Uterus (tissue), 2 donors: ENCODE data around the gene SLC26A1.

ENCODE experiments used
- POLR2A ChIP-seq, 2 donors: fragments of 450-650 bp; IDR thresholded peaks; one replicate each; pipeline ENCODE4 v1.6.1; 2016; ENCODE audit warnings: antibody characterized with exemption in 2 of 2, mild to moderate bottlenecking in 1 of 2, moderate library complexity in 1 of 2
- TF ChIP-seq, protein P1 (sequence below), 4 experiments: fragments of 200-600 bp in 2 of 4; fragments of 450-650 bp in 2 of 4; sonication (generic) in 2 of 4; IDR thresholded peaks; one replicate each; pipeline ENCODE4 v1.5.1; 2016 to 2019; ENCODE audit warnings: antibody characterized with exemption in 4 of 4, mild to moderate bottlenecking in 2 of 4, moderate library complexity in 1 of 4

DNA sequence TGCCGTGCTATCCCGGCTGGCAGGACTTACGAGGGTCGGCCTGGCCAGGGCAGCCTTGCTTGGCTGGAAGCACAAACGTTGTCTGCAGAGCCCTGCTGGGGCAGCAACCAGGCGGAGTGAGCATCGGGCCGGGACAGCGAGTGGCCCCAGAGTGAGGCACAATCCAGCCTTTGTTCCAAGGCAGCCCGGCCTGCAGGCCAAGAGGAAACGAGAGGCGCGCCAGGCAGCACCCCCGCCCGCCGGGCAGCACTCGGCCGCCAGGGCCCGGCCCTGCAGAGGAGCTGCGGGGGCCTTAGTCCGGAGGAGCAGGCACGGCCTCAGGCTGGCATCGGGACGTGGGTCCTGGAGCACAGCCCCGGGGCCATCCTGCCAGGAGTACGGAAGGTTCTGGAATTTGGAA is 42.3 kb upstream of the SLC26A1 start:
- TF ChIP-seq, protein P1, sequence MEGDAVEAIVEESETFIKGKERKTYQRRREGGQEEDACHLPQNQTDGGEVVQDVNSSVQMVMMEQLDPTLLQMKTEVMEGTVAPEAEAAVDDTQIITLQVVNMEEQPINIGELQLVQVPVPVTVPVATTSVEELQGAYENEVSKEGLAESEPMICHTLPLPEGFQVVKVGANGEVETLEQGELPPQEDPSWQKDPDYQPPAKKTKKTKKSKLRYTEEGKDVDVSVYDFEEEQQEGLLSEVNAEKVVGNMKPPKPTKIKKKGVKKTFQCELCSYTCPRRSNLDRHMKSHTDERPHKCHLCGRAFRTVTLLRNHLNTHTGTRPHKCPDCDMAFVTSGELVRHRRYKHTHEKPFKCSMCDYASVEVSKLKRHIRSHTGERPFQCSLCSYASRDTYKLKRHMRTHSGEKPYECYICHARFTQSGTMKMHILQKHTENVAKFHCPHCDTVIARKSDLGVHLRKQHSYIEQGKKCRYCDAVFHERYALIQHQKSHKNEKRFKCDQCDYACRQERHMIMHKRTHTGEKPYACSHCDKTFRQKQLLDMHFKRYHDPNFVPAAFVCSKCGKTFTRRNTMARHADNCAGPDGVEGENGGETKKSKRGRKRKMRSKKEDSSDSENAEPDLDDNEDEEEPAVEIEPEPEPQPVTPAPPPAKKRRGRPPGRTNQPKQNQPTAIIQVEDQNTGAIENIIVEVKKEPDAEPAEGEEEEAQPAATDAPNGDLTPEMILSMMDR (IDR thresholded peaks at IDR 0.05), result no peak
- no peak for TF ChIP-seq POLR2A (IDR thresholded peaks at IDR 0.05)
